Astrocyte (in vitro differentiated cells and primary cell): ENCODE measurements around the gene SPATA45.

ENCODE experiments used
- EZH2 ChIP-seq: IDR thresholded peaks from 2 replicates; pipeline ENCODE4 v1.6.1; 2012; ENCODE audit warnings: mild to moderate bottlenecking, low read length, inconsistent platforms; ENCODE audit not compliant: insufficient read depth
- TF ChIP-seq, protein P1 (sequence below): IDR thresholded peaks from 2 replicates; pipeline ENCODE4 v1.5.1; 2011; ENCODE audit warnings: low read depth, mild to moderate bottlenecking, inconsistent platforms, low read length, moderate library complexity; ENCODE audit not compliant: insufficient read depth

DNA sequence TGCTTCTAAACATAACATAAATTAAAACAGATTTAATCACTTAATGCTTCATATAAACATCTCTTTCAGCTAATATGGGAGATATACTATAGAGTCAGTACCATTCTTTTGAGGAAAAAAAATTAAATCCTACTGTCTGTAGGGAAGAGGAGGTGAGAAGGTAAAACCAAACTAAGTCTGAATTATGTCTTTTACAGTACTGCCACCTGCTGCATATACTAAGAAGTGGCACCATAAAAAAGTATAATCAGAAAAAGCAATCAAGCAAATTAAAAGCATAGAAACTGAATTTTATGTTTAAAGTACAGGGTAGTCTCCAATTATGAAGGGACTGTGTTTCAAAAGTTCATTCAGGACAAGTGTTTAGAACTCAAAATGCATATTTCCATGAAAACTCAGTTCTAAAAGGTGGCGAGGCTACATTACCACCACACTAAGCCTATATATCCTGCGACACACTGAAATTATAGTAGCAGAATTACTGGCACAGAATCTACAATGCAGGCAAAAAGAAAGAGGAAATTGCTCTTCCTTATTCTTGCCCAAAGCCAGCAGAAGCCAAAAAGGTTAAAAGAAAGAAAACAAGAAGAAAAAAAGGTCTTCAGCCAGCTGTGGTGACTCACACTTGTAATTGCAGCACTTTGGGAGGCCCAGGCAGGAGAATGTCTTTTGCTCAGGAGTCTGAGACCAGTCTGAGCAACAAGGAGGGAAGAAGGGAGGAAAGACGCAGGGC is 64.9 kb downstream of the SPATA45 start:
- TF ChIP-seq, protein P1, sequence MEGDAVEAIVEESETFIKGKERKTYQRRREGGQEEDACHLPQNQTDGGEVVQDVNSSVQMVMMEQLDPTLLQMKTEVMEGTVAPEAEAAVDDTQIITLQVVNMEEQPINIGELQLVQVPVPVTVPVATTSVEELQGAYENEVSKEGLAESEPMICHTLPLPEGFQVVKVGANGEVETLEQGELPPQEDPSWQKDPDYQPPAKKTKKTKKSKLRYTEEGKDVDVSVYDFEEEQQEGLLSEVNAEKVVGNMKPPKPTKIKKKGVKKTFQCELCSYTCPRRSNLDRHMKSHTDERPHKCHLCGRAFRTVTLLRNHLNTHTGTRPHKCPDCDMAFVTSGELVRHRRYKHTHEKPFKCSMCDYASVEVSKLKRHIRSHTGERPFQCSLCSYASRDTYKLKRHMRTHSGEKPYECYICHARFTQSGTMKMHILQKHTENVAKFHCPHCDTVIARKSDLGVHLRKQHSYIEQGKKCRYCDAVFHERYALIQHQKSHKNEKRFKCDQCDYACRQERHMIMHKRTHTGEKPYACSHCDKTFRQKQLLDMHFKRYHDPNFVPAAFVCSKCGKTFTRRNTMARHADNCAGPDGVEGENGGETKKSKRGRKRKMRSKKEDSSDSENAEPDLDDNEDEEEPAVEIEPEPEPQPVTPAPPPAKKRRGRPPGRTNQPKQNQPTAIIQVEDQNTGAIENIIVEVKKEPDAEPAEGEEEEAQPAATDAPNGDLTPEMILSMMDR: peak; percentile 62
- TF ChIP-seq EZH2: no peak
